Chondrocyte (in vitro differentiated cells): ENCODE results near the gene MRPL52. TPM values are rescaled to one million over a fixed set of nuclear protein-coding genes. Genes with fewer than 3 reads are reported as not detected.

Experiments
- DNase-seq: peaks from one replicate; pipeline ENCODE4 v3.0.0; 2021; ENCODE audit warnings: mixed read lengths, low spot score
- H3K27ac Mint-ChIP-seq: one replicate; pipeline ENCODE4 v1.8.0; 2021; ENCODE audit warnings: mild to moderate bottlenecking, moderate library complexity, mixed read lengths; ENCODE audit not compliant: unreplicated experiment
- H3K27me3 Mint-ChIP-seq: 2 replicates; pipeline ENCODE4 v1.8.0; 2021; ENCODE audit warnings: low read depth, mixed read lengths
- H3K36me3 Mint-ChIP-seq: 2 replicates; pipeline ENCODE4 v1.8.0; 2021; ENCODE audit warnings: low read depth, mixed read lengths
- H3K4me1 Mint-ChIP-seq: 2 replicates; pipeline ENCODE4 v1.8.0; 2021; ENCODE audit warnings: low read depth, mild to moderate bottlenecking, mixed read lengths
- H3K4me3 Mint-ChIP-seq: one replicate; pipeline ENCODE4 v1.8.0; 2021; ENCODE audit warnings: mild to moderate bottlenecking, moderate library complexity, mixed read lengths; ENCODE audit not compliant: unreplicated experiment
- H3K9me3 Mint-ChIP-seq: 2 replicates; pipeline ENCODE4 v1.8.0; 2021; ENCODE audit warnings: low read depth, mixed read lengths
- CTCF ChIP-seq: fragments of 200-600 bp; sonication (generic); IDR thresholded peaks from 2 replicates; pipeline ENCODE4 v1.5.0; 2021; ENCODE audit warnings: antibody characterized with exemption, mild to moderate bottlenecking, moderate library complexity
- total RNA-seq: library from RNA; stranded (reverse); gene quantifications from 3 replicates; pipeline ENCODE4 v1.2.1, GENCODE V29; 2021

The MRPL52 gene
- total RNA-seq, 1 donor from 2014 or later, result 71.5 TPM

GRCh38 chr14:22842211-22843122 is 12.8 kb downstream of the MRPL52 start:
- no peaks in the 10 kb centered on the region for H3K27me3 Mint-ChIP-seq
- TF ChIP-seq CTCF, result no peak
- peak; percentile 72 for DNase-seq
- no peaks in the 10 kb centered on the region for H3K9me3 Mint-ChIP-seq
- no peak overlapping the region for H3K4me3 Mint-ChIP-seq
- peaks cover 55% of the 10 kb centered on the region for H3K36me3 Mint-ChIP-seq
- H3K4me1 Mint-ChIP-seq, result peaks cover 88% of the 10 kb centered on the region
- H3K27ac Mint-ChIP-seq, result peak overlapping the region; percentile 49

- Mint-ChIP-seq H3K9me3 (no peaks in the 10 kb centered on the region), H3K4me3 (no peak overlapping the region), H3K36me3 (peaks cover 51% of the 10 kb centered on the region), H3K27me3 (no peaks in the 10 kb centered on the region), H3K27ac (peak overlapping the region; percentile 49), H3K4me1 (peaks cover 93% of the 10 kb centered on the region)
- no peak for TF ChIP-seq CTCF
- peak; percentile 73 for DNase-seq
Observed at GRCh38 chr14:22843123-22843925, 13.6 kb downstream of the MRPL52 start.

- Mint-ChIP-seq H3K4me3 (no peak overlapping the region), H3K27ac (peak overlapping the region; percentile 65), H3K27me3 (no peaks in the 10 kb centered on the region), H3K36me3 (peaks cover 46% of the 10 kb centered on the region), H3K9me3 (no peaks in the 10 kb centered on the region), H3K4me1 (peaks cover 93% of the 10 kb centered on the region)
- DNase-seq, result no peak
- TF ChIP-seq CTCF, result no peak
Observed at GRCh38 chr14:22844221-22845102, 14.8 kb downstream of the MRPL52 start.

GRCh38 chr14:22845103-22845394 is 15.4 kb downstream of the MRPL52 start:
- no peaks in the 10 kb centered on the region for H3K27me3 Mint-ChIP-seq
- H3K36me3 Mint-ChIP-seq, result peaks cover 44% of the 10 kb centered on the region
- no peak for TF ChIP-seq CTCF
- no peaks in the 10 kb centered on the region for H3K9me3 Mint-ChIP-seq
- peak overlapping the region; percentile 57 for H3K27ac Mint-ChIP-seq
- peak; percentile 69 for DNase-seq
- peaks cover 92% of the 10 kb centered on the region for H3K4me1 Mint-ChIP-seq
- H3K4me3 Mint-ChIP-seq, result no peak overlapping the region
